Parathyroid adenoma (tissue), 2 donors: ENCODE data around the gene FGA.

ENCODE experiments used
- H2AFZ ChIP-seq: fragments of 300-600 bp; sonication (generic); one replicate; pipeline ENCODE4 v1.7.0; 2017; ENCODE audit warnings: antibody characterized with exemption, mild to moderate bottlenecking
- H3K27ac ChIP-seq: fragments of 300-600 bp; sonication (generic); one replicate; pipeline ENCODE4 v1.7.0; 2017
- H3K27me3 ChIP-seq: fragments of 300-600 bp; sonication (generic); one replicate; pipeline ENCODE4 v1.7.0; 2017; ENCODE audit warnings: low read length; ENCODE audit not compliant: control insufficient read depth, insufficient read depth
- H3K36me3 ChIP-seq: fragments of 300-600 bp; sonication (generic); one replicate; pipeline ENCODE4 v1.7.0; 2017; ENCODE audit warnings: low read length; ENCODE audit not compliant: control insufficient read depth, insufficient read depth
- H3K4me1 ChIP-seq: fragments of 300-600 bp; sonication (generic); one replicate; pipeline ENCODE4 v1.7.0; 2017; ENCODE audit warnings: control low read depth
- H3K4me2 ChIP-seq: fragments of 300-600 bp; sonication (generic); one replicate; pipeline ENCODE4 v1.7.0; 2017; ENCODE audit warnings: low read length
- H3K4me3 ChIP-seq: fragments of 300-600 bp; sonication (generic); one replicate; pipeline ENCODE4 v1.7.0; 2017; ENCODE audit warnings: low read depth, low read length
- H3K79me2 ChIP-seq: fragments of 300-600 bp; sonication (generic); one replicate; pipeline ENCODE4 v1.7.0; 2017; ENCODE audit warnings: control low read depth
- H3K9ac ChIP-seq: fragments of 300-600 bp; sonication (generic); one replicate; pipeline ENCODE4 v1.7.0; 2017; ENCODE audit warnings: mild to moderate bottlenecking
- H3K9me3 ChIP-seq: fragments of 300-600 bp; sonication (generic); one replicate; pipeline ENCODE4 v1.7.0; 2017; ENCODE audit warnings: low read length; ENCODE audit not compliant: control insufficient read depth
- TF ChIP-seq, protein P1 (sequence below): fragments of 300-600 bp; sonication (generic); IDR thresholded peaks from one replicate; pipeline ENCODE4 v1.7.0; 2017; ENCODE audit warnings: antibody characterized with exemption, mild to moderate bottlenecking
- donor health status: primary hyperparathyroidism.

Gene FGA

GRCh38 chr4:154574311-154574710 lies 16.2 kb downstream of the FGA start:
- Histone ChIP-seq H3K9ac (no peak overlapping the region), H2AFZ (no peak overlapping the region), H3K9me3 (no peaks in the 10 kb centered on the region), H3K4me1 (no peaks in the 10 kb centered on the region), H3K36me3 (no peaks in the 10 kb centered on the region), H3K4me3 (no peak overlapping the region), H3K27me3 (no peaks in the 10 kb centered on the region), H3K27ac (no peak overlapping the region), H3K79me2 (no peaks in the 10 kb centered on the region), H3K4me2 (no peak overlapping the region)
- TF ChIP-seq, protein P1, sequence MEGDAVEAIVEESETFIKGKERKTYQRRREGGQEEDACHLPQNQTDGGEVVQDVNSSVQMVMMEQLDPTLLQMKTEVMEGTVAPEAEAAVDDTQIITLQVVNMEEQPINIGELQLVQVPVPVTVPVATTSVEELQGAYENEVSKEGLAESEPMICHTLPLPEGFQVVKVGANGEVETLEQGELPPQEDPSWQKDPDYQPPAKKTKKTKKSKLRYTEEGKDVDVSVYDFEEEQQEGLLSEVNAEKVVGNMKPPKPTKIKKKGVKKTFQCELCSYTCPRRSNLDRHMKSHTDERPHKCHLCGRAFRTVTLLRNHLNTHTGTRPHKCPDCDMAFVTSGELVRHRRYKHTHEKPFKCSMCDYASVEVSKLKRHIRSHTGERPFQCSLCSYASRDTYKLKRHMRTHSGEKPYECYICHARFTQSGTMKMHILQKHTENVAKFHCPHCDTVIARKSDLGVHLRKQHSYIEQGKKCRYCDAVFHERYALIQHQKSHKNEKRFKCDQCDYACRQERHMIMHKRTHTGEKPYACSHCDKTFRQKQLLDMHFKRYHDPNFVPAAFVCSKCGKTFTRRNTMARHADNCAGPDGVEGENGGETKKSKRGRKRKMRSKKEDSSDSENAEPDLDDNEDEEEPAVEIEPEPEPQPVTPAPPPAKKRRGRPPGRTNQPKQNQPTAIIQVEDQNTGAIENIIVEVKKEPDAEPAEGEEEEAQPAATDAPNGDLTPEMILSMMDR: no peak

DNA sequence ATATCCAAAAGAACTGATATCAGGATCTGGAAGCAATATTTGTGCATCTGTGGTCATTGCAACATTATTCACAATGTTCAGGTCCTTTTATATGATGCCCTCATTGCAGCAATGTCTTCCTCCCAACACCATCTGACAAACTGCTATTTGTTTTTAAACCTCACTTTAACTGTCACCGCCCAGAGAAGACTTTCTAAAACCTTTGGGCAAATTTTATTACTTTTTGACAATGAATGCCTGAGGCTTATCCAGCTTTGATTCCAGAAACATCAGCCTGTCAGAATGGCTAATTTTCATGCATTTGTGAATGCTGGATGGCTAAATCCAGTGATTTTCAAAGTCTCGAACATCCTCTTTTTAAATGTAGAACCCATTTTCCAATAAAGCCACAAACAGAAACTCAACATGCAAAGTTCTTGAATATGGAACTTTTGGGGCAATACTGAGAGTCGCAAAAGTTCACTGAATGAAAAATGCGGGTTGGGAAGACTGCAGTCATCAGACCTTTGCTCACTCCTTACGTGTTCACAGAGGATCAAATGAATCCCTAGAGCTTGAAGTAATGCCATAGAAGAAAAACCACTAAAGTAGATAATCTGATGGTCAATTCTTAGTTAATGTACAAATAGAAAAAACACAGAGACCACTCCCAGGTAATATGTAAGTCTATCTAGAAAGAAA lies 17.2 kb downstream of the FGA start:
- no peaks in the 10 kb centered on the region for H3K36me3 ChIP-seq
- no peak overlapping the region for H3K4me2 ChIP-seq
- H3K27ac ChIP-seq: no peak overlapping the region
- H3K9ac ChIP-seq: no peak overlapping the region
- H3K4me3 ChIP-seq: no peak overlapping the region
- H3K4me1 ChIP-seq: no peaks in the 10 kb centered on the region
- TF ChIP-seq, protein P1: no peak
- no peaks in the 10 kb centered on the region for H3K27me3 ChIP-seq
- no peak overlapping the region for H2AFZ ChIP-seq
- no peaks in the 10 kb centered on the region for H3K9me3 ChIP-seq
- no peaks in the 10 kb centered on the region for H3K79me2 ChIP-seq

- Histone ChIP-seq H3K9me3 (no peaks in the 10 kb centered on the region), H3K9ac (no peak overlapping the region), H3K27ac (no peak overlapping the region), H3K4me1 (no peaks in the 10 kb centered on the region), H3K27me3 (no peaks in the 10 kb centered on the region), H3K79me2 (no peaks in the 10 kb centered on the region), H2AFZ (no peak overlapping the region), H3K4me2 (no peak overlapping the region), H3K36me3 (no peaks in the 10 kb centered on the region), H3K4me3 (no peak overlapping the region)
- TF ChIP-seq, protein P1: no peak
These were observed 21.0 kb downstream of the FGA start for GRCh38 chr4:154569584-154569983.

DNA sequence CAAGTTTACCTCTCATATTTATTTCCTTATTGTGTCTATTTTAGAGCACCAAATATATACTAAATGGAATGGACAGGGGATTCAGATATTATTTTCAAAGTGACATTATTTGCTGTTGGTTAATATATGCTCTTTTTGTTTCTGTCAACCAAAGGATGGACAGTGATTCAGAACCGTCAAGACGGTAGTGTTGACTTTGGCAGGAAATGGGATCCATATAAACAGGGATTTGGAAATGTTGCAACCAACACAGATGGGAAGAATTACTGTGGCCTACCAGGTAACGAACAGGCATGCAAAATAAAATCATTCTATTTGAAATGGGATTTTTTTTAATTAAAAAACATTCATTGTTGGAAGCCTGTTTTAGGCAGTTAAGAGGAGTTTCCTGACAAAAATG lies 21.5 kb downstream of the FGA start:
- H3K4me2 ChIP-seq: no peak overlapping the region
- H3K27ac ChIP-seq: no peak overlapping the region
- no peak overlapping the region for H3K4me3 ChIP-seq
- no peaks in the 10 kb centered on the region for H3K9me3 ChIP-seq
- H2AFZ ChIP-seq: no peak overlapping the region
- no peaks in the 10 kb centered on the region for H3K36me3 ChIP-seq
- H3K4me1 ChIP-seq: no peaks in the 10 kb centered on the region
- H3K27me3 ChIP-seq: no peaks in the 10 kb centered on the region
- no peaks in the 10 kb centered on the region for H3K79me2 ChIP-seq
- TF ChIP-seq, protein P1: no peak
- H3K9ac ChIP-seq: no peak overlapping the region

GRCh38 chr4:154566639-154567204 lies 23.8 kb downstream of the FGA start:
- Histone ChIP-seq H3K9ac (no peak overlapping the region), H3K9me3 (no peaks in the 10 kb centered on the region), H3K36me3 (no peaks in the 10 kb centered on the region), H3K4me1 (no peaks in the 10 kb centered on the region), H3K4me3 (no peak overlapping the region), H3K79me2 (no peaks in the 10 kb centered on the region), H3K4me2 (no peak overlapping the region), H2AFZ (no peak overlapping the region), H3K27me3 (no peaks in the 10 kb centered on the region), H3K27ac (no peak overlapping the region)
- TF ChIP-seq, protein P1: no peak
